Astrocyte (in vitro differentiated cells and primary cell): ENCODE measurements around the gene IFNW1. TPM values are rescaled to one million over a fixed set of nuclear protein-coding genes. Genes with fewer than 3 reads are reported as not detected.
A peak's percentile ranks its signal among the peaks of the same experiment; 100 is the strongest.

Source experiments
- DNase-seq: peaks from one replicate; pipeline ENCODE4 v3.0.0-alpha.2; 2010; ENCODE audit warnings: low read depth
- FAIRE-seq: peaks from 2 replicates; lab custom pipeline; 2011; peaks lifted over from hg19 to GRCh38; lab: Jason Lieb, UNC
- H2AFZ ChIP-seq: 2 replicates; pipeline ENCODE4 v1.6.0; 2012; ENCODE audit warnings: low read depth, low read length, inconsistent platforms
- H3K27ac ChIP-seq: 2 replicates; pipeline ENCODE4 v1.5.1; 2011; ENCODE audit warnings: low read depth, low read length, inconsistent platforms
- H3K27me3 ChIP-seq: 2 replicates; pipeline ENCODE4 v1.6.0; 2011; ENCODE audit warnings: low read length, inconsistent platforms; ENCODE audit not compliant: insufficient read depth
- H3K36me3 ChIP-seq: 2 replicates; pipeline ENCODE4 v1.5.1; 2011; ENCODE audit warnings: low read length, inconsistent platforms; ENCODE audit not compliant: insufficient read depth
- H3K4me1 ChIP-seq: 2 replicates; pipeline ENCODE4 v1.5.1; 2011; ENCODE audit warnings: low read length, inconsistent platforms; ENCODE audit not compliant: insufficient read depth
- H3K4me2 ChIP-seq: 2 replicates; pipeline ENCODE4 v1.6.0; 2012; ENCODE audit warnings: low read length, inconsistent platforms
- H3K4me3 ChIP-seq: 2 replicates; pipeline ENCODE4 v1.5.1; 2011; ENCODE audit warnings: low read depth, mild to moderate bottlenecking, low read length, inconsistent platforms; ENCODE audit not compliant: insufficient read depth
- H3K79me2 ChIP-seq: 2 replicates; pipeline ENCODE4 v1.6.0; 2012; ENCODE audit warnings: mild to moderate bottlenecking, low read length, inconsistent platforms; ENCODE audit not compliant: insufficient read depth
- H3K9ac ChIP-seq: 2 replicates; pipeline ENCODE4 v1.6.0; 2012; ENCODE audit warnings: mild to moderate bottlenecking, low read length, inconsistent platforms
- H3K9me3 ChIP-seq: 2 replicates; pipeline ENCODE4 v1.5.1; 2012; ENCODE audit warnings: low read depth, mild to moderate bottlenecking, low read length, inconsistent platforms; ENCODE audit not compliant: insufficient read depth
- H4K20me1 ChIP-seq: 2 replicates; pipeline ENCODE4 v1.6.0; 2012; ENCODE audit warnings: low read length, inconsistent platforms; ENCODE audit not compliant: insufficient read depth
- H3K27ac Mint-ChIP-seq: one replicate; pipeline ENCODE4 v1.8.0; 2021; ENCODE audit warnings: mild to moderate bottlenecking, mixed read lengths; ENCODE audit not compliant: unreplicated experiment
- H3K27me3 Mint-ChIP-seq: one replicate; pipeline ENCODE4 v1.8.0; 2021; ENCODE audit warnings: low read depth, mixed read lengths; ENCODE audit not compliant: unreplicated experiment
- H3K36me3 Mint-ChIP-seq: one replicate; pipeline ENCODE4 v1.8.0; 2021; ENCODE audit warnings: low read depth, mixed read lengths; ENCODE audit not compliant: unreplicated experiment
- H3K4me1 Mint-ChIP-seq: one replicate; pipeline ENCODE4 v1.8.0; 2021; ENCODE audit warnings: low read depth, mixed read lengths; ENCODE audit not compliant: unreplicated experiment
- H3K4me3 Mint-ChIP-seq: one replicate; pipeline ENCODE4 v1.8.0; 2021; ENCODE audit warnings: mild to moderate bottlenecking, moderate library complexity, mixed read lengths; ENCODE audit not compliant: unreplicated experiment
- H3K9me3 Mint-ChIP-seq: one replicate; pipeline ENCODE4 v1.8.0; 2021; ENCODE audit warnings: mild to moderate bottlenecking, mixed read lengths; ENCODE audit not compliant: unreplicated experiment
- EZH2 ChIP-seq: IDR thresholded peaks from 2 replicates; pipeline ENCODE4 v1.6.1; 2012; ENCODE audit warnings: mild to moderate bottlenecking, low read length, inconsistent platforms; ENCODE audit not compliant: insufficient read depth
- total RNA-seq: library from RNA; stranded (reverse); gene quantifications from 2 replicates; pipeline ENCODE4 v1.2.1, GENCODE V29; 2021
- TF ChIP-seq, protein P1 (sequence below): IDR thresholded peaks from 2 replicates; pipeline ENCODE4 v1.5.1; 2011; ENCODE audit warnings: low read depth, mild to moderate bottlenecking, inconsistent platforms, low read length, moderate library complexity; ENCODE audit not compliant: insufficient read depth

Gene IFNW1
- total RNA-seq, 1 donor from 2014 or later = not detected

DNA sequence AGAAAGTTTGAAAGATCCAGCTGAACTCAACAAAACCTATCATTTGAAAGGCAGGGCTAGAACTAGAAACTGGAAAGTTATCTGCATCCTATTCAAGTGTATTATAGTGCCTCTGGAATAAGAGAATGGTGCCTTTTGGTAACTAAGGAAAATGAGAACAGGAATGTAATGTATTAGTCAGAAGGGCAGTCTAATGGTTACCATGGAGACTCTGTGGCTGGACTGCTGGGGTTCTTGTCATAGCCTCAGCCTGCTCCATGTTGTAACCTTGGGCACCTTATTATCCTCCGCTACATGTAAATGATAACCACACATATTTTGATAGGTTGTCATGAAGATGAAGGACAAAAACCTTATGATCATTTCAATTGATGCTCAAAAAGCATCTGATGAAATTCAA lies 39.3 kb downstream of the IFNW1 start:
- no peak overlapping the region for H3K27ac Mint-ChIP-seq
- no peaks in the 10 kb centered on the region for H3K27me3 Mint-ChIP-seq
- Histone ChIP-seq H3K27ac (no peak overlapping the region), H3K4me2 (no peak overlapping the region), H3K79me2 (no peaks in the 10 kb centered on the region), H3K9ac (no peak overlapping the region), H3K4me1 (no peaks in the 10 kb centered on the region), H2AFZ (no peak overlapping the region), H3K27me3 (no peaks in the 10 kb centered on the region), H3K9me3 (no peaks in the 10 kb centered on the region), H3K36me3 (no peaks in the 10 kb centered on the region), H4K20me1 (no peaks in the 10 kb centered on the region), H3K4me3 (no peak overlapping the region)
- FAIRE-seq = no peak
- H3K4me1 Mint-ChIP-seq = peaks cover 1% of the 10 kb centered on the region
- TF ChIP-seq EZH2 = no peak
- TF ChIP-seq, protein P1, sequence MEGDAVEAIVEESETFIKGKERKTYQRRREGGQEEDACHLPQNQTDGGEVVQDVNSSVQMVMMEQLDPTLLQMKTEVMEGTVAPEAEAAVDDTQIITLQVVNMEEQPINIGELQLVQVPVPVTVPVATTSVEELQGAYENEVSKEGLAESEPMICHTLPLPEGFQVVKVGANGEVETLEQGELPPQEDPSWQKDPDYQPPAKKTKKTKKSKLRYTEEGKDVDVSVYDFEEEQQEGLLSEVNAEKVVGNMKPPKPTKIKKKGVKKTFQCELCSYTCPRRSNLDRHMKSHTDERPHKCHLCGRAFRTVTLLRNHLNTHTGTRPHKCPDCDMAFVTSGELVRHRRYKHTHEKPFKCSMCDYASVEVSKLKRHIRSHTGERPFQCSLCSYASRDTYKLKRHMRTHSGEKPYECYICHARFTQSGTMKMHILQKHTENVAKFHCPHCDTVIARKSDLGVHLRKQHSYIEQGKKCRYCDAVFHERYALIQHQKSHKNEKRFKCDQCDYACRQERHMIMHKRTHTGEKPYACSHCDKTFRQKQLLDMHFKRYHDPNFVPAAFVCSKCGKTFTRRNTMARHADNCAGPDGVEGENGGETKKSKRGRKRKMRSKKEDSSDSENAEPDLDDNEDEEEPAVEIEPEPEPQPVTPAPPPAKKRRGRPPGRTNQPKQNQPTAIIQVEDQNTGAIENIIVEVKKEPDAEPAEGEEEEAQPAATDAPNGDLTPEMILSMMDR = no peak
- H3K36me3 Mint-ChIP-seq = no peaks in the 10 kb centered on the region
- peak; percentile 9 for DNase-seq
- no peak overlapping the region for H3K4me3 Mint-ChIP-seq
- H3K9me3 Mint-ChIP-seq = no peaks in the 10 kb centered on the region

DNA sequence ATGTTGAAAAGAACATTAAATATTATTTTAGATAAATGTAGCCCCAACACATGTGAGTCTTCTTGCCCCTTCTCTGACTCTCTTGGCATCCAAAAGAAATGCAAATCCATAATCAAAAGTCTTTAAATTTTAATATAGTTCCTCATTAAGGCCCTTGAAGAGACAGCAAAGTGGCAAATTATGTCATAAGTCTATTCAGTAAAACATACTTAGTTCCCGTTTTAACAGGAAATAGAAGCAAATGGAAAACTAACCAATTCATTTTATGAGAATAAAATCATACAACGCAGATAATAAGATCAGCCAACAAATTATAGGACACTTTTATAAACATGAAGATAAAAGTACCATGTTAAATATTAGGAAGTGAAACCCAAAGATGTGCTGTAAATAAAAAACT lies 43.8 kb downstream of the IFNW1 start:
- Histone ChIP-seq H3K4me1 (no peaks in the 10 kb centered on the region), H3K4me3 (no peak overlapping the region), H3K9me3 (no peaks in the 10 kb centered on the region), H3K9ac (no peak overlapping the region), H4K20me1 (no peaks in the 10 kb centered on the region), H3K27ac (no peak overlapping the region), H3K79me2 (no peaks in the 10 kb centered on the region), H3K27me3 (no peaks in the 10 kb centered on the region), H3K4me2 (no peak overlapping the region), H3K36me3 (no peaks in the 10 kb centered on the region), H2AFZ (no peak overlapping the region)
- no peak for FAIRE-seq
- H3K4me1 Mint-ChIP-seq = peaks cover 19% of the 10 kb centered on the region
- no peaks in the 10 kb centered on the region for H3K9me3 Mint-ChIP-seq
- no peak overlapping the region for H3K27ac Mint-ChIP-seq
- TF ChIP-seq EZH2 = no peak
- TF ChIP-seq, protein P1 = no peak
- DNase-seq = no peak
- H3K36me3 Mint-ChIP-seq = no peaks in the 10 kb centered on the region
- no peak overlapping the region for H3K4me3 Mint-ChIP-seq
- H3K27me3 Mint-ChIP-seq = no peaks in the 10 kb centered on the region

DNA sequence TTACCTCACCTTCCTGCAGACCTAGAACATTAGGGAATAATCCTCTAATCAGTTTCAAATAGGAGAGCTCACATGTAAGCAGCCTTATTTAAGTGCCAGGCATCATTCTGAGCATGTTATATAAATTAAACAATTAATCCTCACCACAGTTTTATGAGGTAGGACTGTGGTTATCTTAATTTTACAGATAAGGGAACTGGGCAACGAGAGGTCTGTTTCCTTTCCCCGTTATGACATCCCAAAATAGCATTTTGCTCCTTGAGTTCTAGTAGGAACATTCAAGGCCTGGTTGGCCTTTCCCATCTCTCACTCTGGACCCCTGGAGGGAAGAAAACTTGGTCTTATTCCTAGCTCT lies 44.8 kb downstream of the IFNW1 start:
- Mint-ChIP-seq H3K4me1 (peaks cover 18% of the 10 kb centered on the region), H3K4me3 (no peak overlapping the region), H3K9me3 (no peaks in the 10 kb centered on the region), H3K27me3 (no peaks in the 10 kb centered on the region), H3K27ac (peak overlapping the region; percentile 96), H3K36me3 (no peaks in the 10 kb centered on the region)
- H3K4me3 ChIP-seq = no peak overlapping the region
- H3K27me3 ChIP-seq = no peaks in the 10 kb centered on the region
- H3K9me3 ChIP-seq = no peaks in the 10 kb centered on the region
- H3K9ac ChIP-seq = no peak overlapping the region
- no peak overlapping the region for H3K27ac ChIP-seq
- no peak overlapping the region for H3K4me2 ChIP-seq
- H3K79me2 ChIP-seq = no peaks in the 10 kb centered on the region
- no peak for DNase-seq
- TF ChIP-seq, protein P1 = no peak
- no peak for TF ChIP-seq EZH2
- no peaks in the 10 kb centered on the region for H3K4me1 ChIP-seq
- no peaks in the 10 kb centered on the region for H4K20me1 ChIP-seq
- H2AFZ ChIP-seq = peak overlapping the region; percentile 32
- no peaks in the 10 kb centered on the region for H3K36me3 ChIP-seq
- no peak for FAIRE-seq
